OCI-LY7 (cell line): Measurements from ENCODE around the gene RPL37A.

Experiments used
- CTCF ChIP-seq: fragments of 200-600 bp; sonication (generic); conservative IDR thresholded peaks from 2 replicates; pipeline ENCODE4 v1.5.1; 2014; ENCODE audit warnings: mild to moderate bottlenecking, antibody characterized with exemption, low read length, moderate library complexity, mixed read lengths
- EZH2phosphoT487 ChIP-seq: fragments of 200-600 bp; sonication (generic); IDR thresholded peaks from 2 replicates; pipeline ENCODE4 v1.6.1; 2018; ENCODE audit warnings: low read depth, borderline replicate concordance, mild to moderate bottlenecking, mixed run types, antibody characterized with exemption, low read length, moderate library complexity, mixed read lengths

GRCh38 chr2:216503159-216503629 lies 4.5 kb downstream of the RPL37A start:
- no peak for TF ChIP-seq CTCF
- no peak for TF ChIP-seq EZH2phosphoT487
